ENCODE measurements around the gene GNLY.

GRCh38 chr2:85721641-85722040 lies 27.5 kb downstream of the GNLY start:
- TF ChIP-seq POLR2A (IDR thresholded peaks at IDR 0.05) (no peak), CTCF (IDR thresholded peaks at IDR 0.05) (no peak)
